ENCODE measurements around the gene DNAAF2.
"Not testable (repeated sequence)": the region's sequence is repeated elsewhere in the genome, so short reads cannot be mapped to it uniquely, and the experiment has no call there.

DNAAF2 gene

GRCh38 chr14:49621114-49621881 is 13.7 kb downstream of the DNAAF2 start:
- peak; percentile 73 for DNase-seq

GRCh38 chr14:49620182-49621113 is 14.6 kb downstream of the DNAAF2 start, which contains the start of the genes MGAT2 and RPL36AL:
Gene MGAT2, plus strand, starts transcription at chr14:49620799. Its CDS starts 470 bp downstream, at chr14:49621269.
Gene RPL36AL, minus strand, starts transcription at chr14:49620626. Its CDS starts 1,522 bp downstream, at chr14:49619104.
- DNase-seq = peak; percentile 99

- no peak for DNase-seq
Observed at GRCh38 chr14:49619730-49620129, 15.3 kb downstream of the DNAAF2 start.

- not testable (repeated sequence) for DNase-seq
Observed at GRCh38 chr14:49619273-49619672, 15.8 kb downstream of the DNAAF2 start.

GRCh38 chr14:49617852-49618519 is 17.1 kb downstream of the DNAAF2 start:
- DNase-seq = no peak

GRCh38 chr14:49615776-49616175 is 19.3 kb downstream of the DNAAF2 start:
- no peak for DNase-seq

DNA sequence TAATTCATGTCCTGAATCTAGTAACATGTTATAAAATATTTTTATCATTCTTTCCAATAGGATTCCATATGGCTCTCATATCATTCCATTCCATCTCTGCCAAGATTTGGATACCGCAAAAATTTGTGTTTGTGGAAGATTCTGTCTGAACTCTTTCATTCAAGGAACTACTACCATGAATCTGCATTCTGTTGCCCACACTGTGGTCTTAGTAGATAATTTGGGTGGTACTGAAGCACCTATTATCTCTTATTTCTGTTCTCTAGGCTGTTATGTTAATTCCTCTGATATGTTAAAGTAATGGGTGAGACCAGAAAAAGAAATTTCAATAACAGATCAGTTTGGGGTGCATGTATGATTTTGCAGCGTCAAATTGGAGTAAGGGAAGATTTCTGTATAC is 20.8 kb downstream of the DNAAF2 start:
- peak; percentile 26 for DNase-seq

DNA sequence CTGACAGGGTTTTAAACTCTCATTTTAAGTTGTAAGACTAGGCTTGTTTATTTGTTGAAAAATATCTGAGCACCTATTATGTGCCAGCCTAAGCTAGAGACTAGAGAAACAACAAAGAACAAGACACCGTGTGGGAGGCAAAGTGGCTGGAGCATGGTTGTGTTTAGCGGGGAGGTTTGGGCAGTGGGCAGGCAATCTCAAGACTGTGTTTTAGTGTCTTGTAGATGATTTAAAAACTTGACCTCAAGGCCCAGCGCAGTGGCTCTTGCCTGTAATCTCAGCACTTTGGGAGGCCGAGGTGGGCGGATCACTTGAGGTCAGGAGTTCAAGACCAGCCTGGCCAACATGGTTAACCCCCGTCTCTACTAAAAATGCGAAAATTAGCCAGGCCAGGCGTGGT is 22.4 kb downstream of the DNAAF2 start:
- DNase-seq = no peak

DNA sequence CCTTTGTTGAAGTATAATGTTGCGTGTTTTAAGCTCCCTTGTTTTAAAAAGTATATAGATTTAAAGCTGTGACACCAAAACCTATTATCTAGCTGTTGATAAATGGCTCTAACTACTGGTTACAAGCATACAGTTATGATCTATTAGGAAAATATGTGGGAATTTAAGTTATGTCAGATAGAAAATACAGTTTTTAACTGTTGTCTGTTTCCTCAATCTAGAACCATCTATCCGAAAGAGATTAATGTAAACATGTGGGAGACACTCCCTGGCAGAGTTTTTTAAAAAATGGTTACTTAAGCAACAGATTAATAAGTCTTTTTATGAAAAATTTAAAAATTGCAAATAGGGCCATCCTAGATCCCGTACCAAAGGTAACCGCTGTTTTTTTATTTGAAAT is 22.8 kb downstream of the DNAAF2 start:
- DNase-seq = no peak

- no peak for DNase-seq
Observed at GRCh38 chr14:49607583-49607982, 27.5 kb downstream of the DNAAF2 start.

- peak; percentile 85 for DNase-seq
Observed at GRCh38 chr14:49598485-49599300, 36.4 kb downstream of the DNAAF2 start, which contains the start of gene LRR1. Gene LRR1, plus strand, starts transcription at chr14:49598940. Its CDS starts 81 bp downstream, at chr14:49599021.

DNA sequence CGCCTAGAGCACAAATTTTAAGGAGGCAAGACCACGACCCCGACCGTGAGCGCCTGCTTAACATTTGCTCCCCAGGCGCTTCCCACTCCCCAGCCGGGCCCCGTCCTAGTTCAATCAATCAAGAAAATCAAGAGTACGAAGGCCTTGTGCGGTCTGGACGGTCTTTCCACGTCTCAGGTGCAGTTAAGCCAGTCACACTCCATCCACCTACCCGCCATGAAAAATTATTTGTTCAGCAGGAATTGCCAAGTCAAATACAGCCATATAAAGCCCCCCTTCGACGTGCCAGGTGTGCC is 36.9 kb downstream of the DNAAF2 start:
- DNase-seq = no peak

DNA sequence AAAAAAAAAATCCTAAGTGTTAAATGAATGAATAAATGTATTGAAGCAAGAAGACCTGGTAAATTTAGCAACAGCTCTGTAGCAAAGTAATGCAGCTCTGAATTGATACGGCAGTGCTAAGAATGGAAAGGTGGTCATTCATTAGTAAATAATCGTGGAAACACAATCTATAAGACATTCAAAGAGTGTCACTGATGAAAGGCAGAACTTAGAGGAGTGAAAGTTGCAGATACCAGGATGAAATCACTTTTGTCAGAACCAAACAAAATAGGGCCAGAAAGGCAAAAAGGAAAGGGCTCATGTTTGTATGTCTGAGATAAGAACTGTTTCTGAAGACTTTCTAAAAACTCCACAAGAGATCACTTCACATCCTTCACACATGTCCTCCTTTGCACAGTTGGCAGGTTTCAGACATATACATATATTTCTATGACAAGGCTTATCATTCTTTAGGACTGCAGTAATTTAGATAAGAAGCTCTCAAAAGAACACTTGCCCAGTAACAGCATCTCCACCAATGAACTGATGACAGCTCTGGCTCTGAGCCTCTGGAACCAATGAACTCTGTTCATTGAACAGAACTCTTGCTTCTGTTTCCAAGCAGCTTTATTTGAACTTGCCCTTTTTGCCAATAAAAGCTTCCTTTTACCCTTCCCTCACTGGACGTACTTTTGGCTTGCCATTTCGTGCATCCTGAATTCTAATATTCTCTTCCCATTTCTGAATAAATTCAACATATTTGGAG is 40.5 kb downstream of the DNAAF2 start:
- DNase-seq = peak; percentile 28

- peak; percentile 85 for DNase-seq
Observed at GRCh38 chr14:49593016-49593415, 42.0 kb downstream of the DNAAF2 start.

GRCh38 chr14:49589387-49589786 is 45.7 kb downstream of the DNAAF2 start:
- no peak for DNase-seq

DNA sequence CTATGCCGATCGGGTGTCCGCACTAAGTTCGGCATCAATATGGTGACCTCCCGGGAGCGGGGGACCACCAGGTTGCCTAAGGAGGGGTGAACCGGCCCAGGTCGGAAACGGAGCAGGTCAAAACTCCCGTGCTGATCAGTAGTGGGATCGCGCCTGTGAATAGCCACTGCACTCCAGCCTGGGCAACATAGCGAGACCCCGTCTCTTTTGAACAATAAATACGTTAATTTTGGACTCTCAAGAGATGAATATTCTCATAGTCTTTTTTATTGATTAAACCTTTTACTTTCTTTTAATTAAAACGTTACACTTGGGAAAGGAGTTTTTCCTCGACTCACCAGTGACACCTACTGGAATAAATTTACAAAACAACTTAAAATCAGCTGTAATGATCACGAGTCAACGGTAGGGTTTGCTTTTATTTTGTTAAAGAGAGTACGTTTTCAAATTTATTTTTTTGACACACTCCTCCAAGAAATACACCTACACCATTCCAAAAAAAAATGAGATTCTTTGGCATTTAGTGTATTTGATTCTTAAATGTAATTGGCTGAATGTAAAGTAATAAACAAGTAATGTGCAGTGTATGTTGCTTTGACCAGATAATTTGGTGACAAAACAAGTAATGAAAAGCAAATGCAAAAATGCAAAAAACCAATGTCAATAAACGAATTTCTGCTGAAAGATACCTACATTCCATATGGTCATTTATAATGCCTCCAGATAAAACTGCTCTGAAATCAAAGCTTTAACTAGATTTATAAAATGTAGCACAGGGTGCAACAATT is 48.2 kb downstream of the DNAAF2 start:
- peak; percentile 79 for DNase-seq

GRCh38 chr14:49585803-49586672 is 49.0 kb downstream of the DNAAF2 start, which contains the start of gene RPS29:
Gene RPS29, minus strand, starts transcription at chr14:49586380. Its CDS starts 34 bp downstream, at chr14:49586346.
- DNase-seq = peak; percentile 99

DNA sequence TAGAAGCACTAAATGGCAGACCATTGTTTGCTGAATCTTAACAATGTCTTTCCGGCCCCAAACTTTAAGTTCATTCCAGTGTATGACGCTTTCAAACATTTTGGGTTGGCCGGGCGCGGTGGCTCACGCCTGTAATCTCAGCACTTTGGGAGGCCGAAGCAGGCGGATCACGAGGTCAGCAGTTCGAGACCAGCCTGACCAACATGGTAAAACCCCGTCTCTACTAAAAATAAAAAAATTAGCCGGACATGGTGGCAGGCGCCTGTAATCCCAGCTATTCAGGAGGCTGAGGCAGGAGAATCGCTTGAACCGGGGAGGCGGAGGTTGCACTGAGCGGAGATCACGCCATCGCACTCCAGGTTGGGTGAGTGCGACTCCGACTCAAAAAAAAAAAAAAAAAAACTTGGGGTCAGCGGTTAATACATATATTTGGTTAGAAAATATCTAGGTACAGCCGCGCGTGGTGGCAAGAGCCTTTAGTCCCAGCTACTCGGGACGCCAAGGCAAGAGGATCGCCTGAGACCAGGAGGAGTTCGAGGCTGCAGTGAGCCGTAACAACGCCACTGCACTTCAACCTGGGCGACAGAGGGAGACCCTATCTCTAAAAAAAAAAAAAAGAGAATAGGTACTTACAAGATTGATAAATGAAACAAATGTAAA is 49.9 kb downstream of the DNAAF2 start:
- peak; percentile 21 for DNase-seq

DNA sequence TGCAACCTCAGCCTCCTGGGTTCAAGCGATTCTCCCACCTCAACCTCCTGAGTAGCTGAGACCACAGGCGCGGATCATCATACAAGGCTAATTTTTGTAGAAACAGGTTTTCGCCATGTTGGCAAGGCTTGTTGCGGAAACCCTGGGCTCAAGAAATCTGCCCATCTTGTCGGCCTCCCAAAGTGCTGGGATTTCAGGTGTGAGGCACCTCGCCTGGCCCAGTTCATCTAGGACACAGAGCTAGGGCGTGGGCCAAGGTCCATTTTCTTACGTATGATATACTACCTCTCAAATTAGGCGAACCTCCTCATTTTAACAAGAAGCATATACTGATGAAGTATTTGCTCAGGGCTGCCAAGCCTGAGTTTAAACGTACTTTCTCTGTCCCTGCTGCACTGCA is 51.0 kb downstream of the DNAAF2 start:
- no peak for DNase-seq

Data from fibroblast of skin of back (primary cell).